Spleen (tissue), 7 donors: ENCODE data around the gene WFDC5.

ENCODE experiments used
- POLR2A ChIP-seq, 3 donors: fragments of 450-650 bp; IDR thresholded peaks; one replicate each; pipeline ENCODE4 v1.5.1; 2017; ENCODE audit warnings: antibody characterized with exemption in 3 of 3, mild to moderate bottlenecking in 1 of 3
- TF ChIP-seq, protein P1 (sequence below), 11 experiments: fragments of 200-600 bp in 7 of 11; fragments of 450-650 bp in 4 of 11; sonication (generic) in 4 of 11; IDR thresholded peaks in 8 of 11; conservative IDR thresholded peaks in 3 of 11; 1 replicate in 7 of 11; 2 replicates in 4 of 11; pipeline versions ENCODE4 v1.4.0 to v1.8.0; 2016 to 2021; ENCODE audit warnings: antibody characterized with exemption in 11 of 11, inconsistent platforms in 4 of 11, mild to moderate bottlenecking in 1 of 11
- donor health status: DM: no; HTN: no; CAD: no; lungs with moderate emphysema.
- donor health status: DM: no; HTN: no; CAD: no.
- donor health status: DM: no; HTN: no; CAD: no.

GRCh38 chr20:45114465-45115385, at the start of gene WFDC5:
- TF ChIP-seq, protein P1, sequence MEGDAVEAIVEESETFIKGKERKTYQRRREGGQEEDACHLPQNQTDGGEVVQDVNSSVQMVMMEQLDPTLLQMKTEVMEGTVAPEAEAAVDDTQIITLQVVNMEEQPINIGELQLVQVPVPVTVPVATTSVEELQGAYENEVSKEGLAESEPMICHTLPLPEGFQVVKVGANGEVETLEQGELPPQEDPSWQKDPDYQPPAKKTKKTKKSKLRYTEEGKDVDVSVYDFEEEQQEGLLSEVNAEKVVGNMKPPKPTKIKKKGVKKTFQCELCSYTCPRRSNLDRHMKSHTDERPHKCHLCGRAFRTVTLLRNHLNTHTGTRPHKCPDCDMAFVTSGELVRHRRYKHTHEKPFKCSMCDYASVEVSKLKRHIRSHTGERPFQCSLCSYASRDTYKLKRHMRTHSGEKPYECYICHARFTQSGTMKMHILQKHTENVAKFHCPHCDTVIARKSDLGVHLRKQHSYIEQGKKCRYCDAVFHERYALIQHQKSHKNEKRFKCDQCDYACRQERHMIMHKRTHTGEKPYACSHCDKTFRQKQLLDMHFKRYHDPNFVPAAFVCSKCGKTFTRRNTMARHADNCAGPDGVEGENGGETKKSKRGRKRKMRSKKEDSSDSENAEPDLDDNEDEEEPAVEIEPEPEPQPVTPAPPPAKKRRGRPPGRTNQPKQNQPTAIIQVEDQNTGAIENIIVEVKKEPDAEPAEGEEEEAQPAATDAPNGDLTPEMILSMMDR (IDR thresholded peaks at IDR 0.05 in 8 of 11, conservative IDR thresholded peaks at IDR 0.05 in 3 of 11): no peak
- TF ChIP-seq POLR2A (IDR thresholded peaks at IDR 0.05): no peak
